ENCODE results near the gene ADAD2.
A peak's percentile ranks its signal among the peaks of the same experiment; 100 is the strongest.

ADAD2 gene

GRCh38 chr16:84177741-84178073, 13.2 kb upstream of the ADAD2 start:
- DNase-seq = no peak

- no peak for DNase-seq
Measured at GRCh38 chr16:84178146-84178765, 12.7 kb upstream of the ADAD2 start.

- no peak for DNase-seq
Measured at GRCh38 chr16:84178892-84179611, 11.9 kb upstream of the ADAD2 start.

- no peak for DNase-seq
Measured at GRCh38 chr16:84179612-84180320, 11.2 kb upstream of the ADAD2 start.

GRCh38 chr16:84180519-84181140, 10.3 kb upstream of the ADAD2 start:
- no peak for DNase-seq

GRCh38 chr16:84181144-84181915, 9.6 kb upstream of the ADAD2 start:
- no peak for DNase-seq

GRCh38 chr16:84182104-84182503, 8.9 kb upstream of the ADAD2 start:
- no peak for DNase-seq

- DNase-seq = no peak
Measured at GRCh38 chr16:84182680-84183571, 8.0 kb upstream of the ADAD2 start.

GRCh38 chr16:84183572-84183875, 7.4 kb upstream of the ADAD2 start:
- DNase-seq = no peak

- DNase-seq = no peak
Measured at GRCh38 chr16:84183911-84184591, 6.9 kb upstream of the ADAD2 start.

GRCh38 chr16:84184775-84185174, 6.2 kb upstream of the ADAD2 start:
- DNase-seq = no peak

GRCh38 chr16:84186685-84187437, 4.1 kb upstream of the ADAD2 start, which contains the start of gene TAF1C:
Gene TAF1C, minus strand, starts transcription at chr16:84187057. Its CDS starts 2,069 bp downstream, at chr16:84184988.
- peak; percentile 78 for DNase-seq

- DNase-seq = no peak
Measured at GRCh38 chr16:84191466-84191865, 509 bp downstream of the ADAD2 start.

- DNase-seq = no peak
Measured at GRCh38 chr16:84193480-84193879, 2.5 kb downstream of the ADAD2 start.

GRCh38 chr16:84194018-84194417, 3.1 kb downstream of the ADAD2 start:
- DNase-seq = no peak

GRCh38 chr16:84194470-84195200, 3.7 kb downstream of the ADAD2 start:
- no peak for DNase-seq

GRCh38 chr16:84195201-84196093, 4.5 kb downstream of the ADAD2 start:
- no peak for DNase-seq

GRCh38 chr16:84196101-84196500, 5.1 kb downstream of the ADAD2 start:
- no peak for DNase-seq
